DMS153 (cell line): ENCODE data around the gene BACE1.

Source experiments
- DNase-seq: peaks from one replicate; lab custom pipeline; 2025; lab: John Stamatoyannopoulos, UW

Gene BACE1

DNA sequence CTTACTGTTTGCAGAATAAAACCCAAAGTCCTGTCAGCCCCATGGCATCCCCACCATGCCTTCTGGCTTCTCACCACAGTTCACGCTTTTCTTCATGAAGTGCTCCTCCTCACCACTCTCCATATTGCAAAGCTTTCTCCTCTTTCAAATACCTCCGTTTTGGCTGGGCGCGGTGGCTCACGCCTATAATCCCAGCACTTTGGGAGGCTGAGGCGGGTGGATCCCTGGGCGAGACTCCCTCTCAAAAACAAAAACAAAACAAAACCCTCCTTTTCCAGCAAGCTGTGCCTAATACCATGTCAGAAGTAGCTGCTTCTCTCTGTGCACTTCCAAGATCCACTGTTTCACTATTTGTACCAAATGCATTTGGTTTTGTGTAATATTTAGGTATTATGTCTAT, 6.7 kb downstream of the BACE1 start:
- DNase-seq, result no peak

GRCh38 chr11:117305145-117305544, 10.9 kb downstream of the BACE1 start:
- DNase-seq, result no peak

DNA sequence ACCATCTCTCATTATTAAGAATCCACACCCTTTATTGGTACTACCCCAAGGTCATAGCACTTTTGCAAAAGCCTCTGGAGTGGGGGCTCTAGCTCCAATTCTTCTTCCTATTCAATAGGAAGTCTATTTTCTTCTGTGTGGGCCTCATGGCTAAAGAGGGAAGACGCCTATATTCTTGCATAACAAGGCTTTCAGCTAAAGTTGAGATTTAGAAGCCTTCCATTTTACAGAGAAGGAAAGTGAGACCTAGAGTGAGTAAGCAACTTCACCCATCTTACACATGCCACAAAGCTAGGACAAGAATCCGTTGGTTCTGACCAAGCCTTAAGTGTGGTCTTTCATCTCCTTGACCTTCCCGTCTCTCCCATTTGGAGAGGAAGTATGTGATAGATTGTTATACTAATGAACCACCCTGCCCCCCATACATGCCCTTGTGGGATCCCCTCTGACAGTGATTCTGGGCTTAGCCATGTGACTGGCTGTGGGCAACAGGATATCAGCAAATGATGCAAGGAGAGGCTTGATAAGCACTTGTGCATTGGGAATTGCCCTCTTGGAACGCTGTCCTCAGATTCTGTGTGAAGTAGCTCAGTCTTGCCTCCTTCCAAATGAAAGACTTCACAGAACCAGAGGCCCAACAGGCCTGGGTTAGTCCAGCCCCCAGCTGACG, 12.3 kb downstream of the BACE1 start:
- no peak for DNase-seq

- peak; percentile 72 for DNase-seq
Measured at GRCh38 chr11:117303101-117303500, 13.0 kb downstream of the BACE1 start.

DNA sequence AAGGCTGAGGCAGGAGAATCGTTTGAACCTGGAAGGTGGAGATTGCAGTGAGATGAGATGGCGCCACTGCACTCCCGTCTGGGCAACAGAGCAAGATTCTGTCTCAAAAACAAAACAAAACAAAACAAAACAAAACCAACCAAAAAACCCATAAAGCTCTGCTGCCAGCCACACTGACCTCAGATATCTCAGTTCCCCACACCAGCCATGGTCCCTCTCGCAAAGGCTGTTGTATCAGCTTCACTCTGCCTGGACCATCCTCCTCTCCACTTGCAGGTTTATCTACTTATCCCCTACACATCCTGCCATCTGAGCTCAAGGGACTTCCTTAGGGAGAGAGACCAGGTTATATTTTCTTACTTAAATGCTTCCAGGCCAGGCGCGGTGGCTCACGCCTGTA, 13.8 kb downstream of the BACE1 start:
- DNase-seq, result no peak

DNA sequence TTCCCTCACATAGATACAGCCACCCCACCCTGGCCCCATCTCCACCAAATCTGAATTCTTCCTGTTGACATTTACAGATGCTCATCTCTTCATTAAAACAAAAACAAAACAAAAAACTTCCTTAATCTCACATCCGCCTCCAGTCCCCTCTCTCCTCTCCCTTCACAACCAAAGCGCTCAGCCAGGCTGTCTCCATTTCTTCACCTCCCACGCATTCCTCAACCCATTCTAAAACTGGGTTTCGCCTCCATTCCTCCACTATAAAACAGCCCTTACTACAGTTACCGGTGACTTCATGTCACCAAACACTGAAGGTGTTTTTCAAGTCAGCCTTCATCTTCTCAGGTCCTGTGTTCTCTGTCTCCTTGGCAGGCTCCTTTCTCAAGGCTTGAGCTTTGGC, 15.3 kb downstream of the BACE1 start:
- no peak for DNase-seq

- no peak for DNase-seq
Measured at GRCh38 chr11:117300283-117300663, 15.8 kb downstream of the BACE1 start.

DNA sequence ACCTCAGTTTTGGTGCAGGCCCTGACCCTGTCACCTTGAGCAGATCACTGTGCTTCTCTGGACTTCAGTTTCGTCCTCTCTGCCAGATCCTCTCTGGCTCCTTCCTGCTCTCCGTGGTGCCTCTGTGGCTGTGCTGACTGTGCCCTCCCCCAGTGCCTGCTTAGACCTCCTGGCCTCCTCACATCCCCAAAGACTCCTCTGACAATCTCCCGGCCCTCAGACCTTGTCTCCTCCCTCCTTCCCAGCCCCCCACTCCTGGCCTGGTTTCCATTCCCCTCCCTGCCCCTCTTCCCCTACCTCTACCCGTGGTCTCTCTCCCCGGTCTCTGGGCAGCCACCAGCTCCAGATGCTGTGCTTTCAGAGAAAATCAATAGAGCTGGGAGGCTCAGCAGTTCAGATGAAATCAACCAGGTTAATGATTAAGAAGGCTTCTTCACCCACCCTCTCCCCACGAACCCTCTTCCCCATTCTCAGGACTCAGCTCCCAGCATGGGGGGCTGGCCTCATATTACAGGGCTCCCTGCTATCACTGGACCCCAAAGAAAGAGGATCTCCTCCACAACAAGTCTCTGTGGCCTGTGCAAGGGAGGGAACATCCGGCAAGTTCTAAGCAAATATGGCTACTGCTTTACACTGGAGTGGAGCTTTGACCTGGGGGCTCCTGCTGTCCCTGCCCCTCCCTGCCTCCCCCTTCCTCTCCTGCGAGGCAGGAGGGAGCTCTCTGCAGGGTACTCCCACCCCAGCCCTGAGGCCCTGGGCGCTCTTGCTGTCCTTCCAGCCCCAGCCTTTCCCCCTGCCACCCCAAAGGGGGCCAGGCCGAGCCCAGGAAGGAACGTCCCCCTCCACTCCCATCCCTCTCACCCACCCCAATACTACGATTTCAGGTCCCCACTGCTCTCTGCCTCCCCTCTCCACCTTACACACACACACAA, 16.4 kb downstream of the BACE1 start:
- DNase-seq, result no peak

GRCh38 chr11:117298195-117298594, 17.9 kb downstream of the BACE1 start:
- no peak for DNase-seq

GRCh38 chr11:117296881-117297280, 19.2 kb downstream of the BACE1 start:
- no peak for DNase-seq

GRCh38 chr11:117295438-117296137, 20.5 kb downstream of the BACE1 start:
- DNase-seq, result no peak

GRCh38 chr11:117292616-117293015, 23.4 kb downstream of the BACE1 start:
- no peak for DNase-seq

GRCh38 chr11:117290809-117291396, 25.2 kb downstream of the BACE1 start, which contains the start of gene BACE1-AS:
Gene BACE1-AS, plus strand, starts transcription at chr11:117291346.
- DNase-seq, result no peak

- DNase-seq, result no peak
Measured at GRCh38 chr11:117289795-117290194, 26.3 kb downstream of the BACE1 start.

GRCh38 chr11:117287668-117288067, 28.4 kb downstream of the BACE1 start:
- DNase-seq, result no peak

GRCh38 chr11:117286588-117286987, 29.5 kb downstream of the BACE1 start:
- no peak for DNase-seq

GRCh38 chr11:117284053-117284452, 32.0 kb downstream of the BACE1 start:
- no peak for DNase-seq

- no peak for DNase-seq
Measured at GRCh38 chr11:117282956-117283355, 33.1 kb downstream of the BACE1 start.

GRCh38 chr11:117281869-117282268, 34.2 kb downstream of the BACE1 start:
- no peak for DNase-seq

DNA sequence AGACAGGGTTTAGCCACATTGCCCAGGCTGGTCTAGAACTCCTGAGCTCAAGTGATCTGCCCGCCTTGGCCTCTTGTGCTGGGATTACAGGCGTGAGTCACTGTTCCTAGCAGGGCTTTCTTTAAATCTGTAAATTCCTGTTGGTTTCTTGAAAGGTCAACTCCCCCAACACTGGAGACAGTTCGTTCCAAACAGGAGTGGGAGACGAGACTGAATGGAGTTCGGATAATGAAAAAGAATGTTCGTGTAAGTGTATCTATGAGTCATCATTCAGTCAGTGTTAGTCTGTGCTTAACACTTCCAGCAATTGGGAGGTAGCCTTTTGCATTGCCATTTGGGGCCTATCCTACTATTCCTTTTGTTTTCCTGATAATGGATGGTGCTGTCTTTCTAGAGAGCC, 34.9 kb downstream of the BACE1 start:
- DNase-seq, result no peak

DNA sequence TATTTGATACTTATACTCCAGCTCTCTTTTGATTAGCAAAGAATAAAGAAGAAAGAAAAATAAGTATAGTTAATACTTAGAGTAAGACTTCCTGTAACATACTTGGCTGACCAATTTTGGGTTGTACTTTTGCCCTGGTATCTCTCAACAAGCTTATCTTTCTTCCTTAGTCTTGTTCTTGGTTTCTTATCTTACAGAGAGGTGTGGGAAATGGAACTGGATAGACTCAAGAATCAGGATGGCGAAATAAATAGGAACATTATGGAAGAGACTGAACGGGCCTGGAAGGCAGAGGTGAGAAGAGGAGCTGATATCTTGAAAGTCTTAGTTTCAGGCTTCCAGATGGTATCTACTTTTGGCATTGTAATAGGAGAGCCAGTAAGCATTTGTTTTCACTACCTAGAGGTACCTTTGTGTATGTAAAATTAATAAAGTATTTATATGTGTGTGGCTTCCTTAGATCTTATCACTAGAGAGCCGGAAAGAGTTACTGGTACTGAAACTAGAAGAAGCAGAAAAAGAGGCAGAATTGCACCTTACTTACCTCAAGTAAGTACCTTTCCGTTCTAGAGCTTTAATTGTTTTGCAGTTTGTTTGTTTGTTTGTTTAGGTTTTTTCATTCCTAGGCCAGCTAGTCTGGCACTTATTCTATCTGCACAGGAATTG, 36.2 kb downstream of the BACE1 start:
- DNase-seq, result no peak

DNA sequence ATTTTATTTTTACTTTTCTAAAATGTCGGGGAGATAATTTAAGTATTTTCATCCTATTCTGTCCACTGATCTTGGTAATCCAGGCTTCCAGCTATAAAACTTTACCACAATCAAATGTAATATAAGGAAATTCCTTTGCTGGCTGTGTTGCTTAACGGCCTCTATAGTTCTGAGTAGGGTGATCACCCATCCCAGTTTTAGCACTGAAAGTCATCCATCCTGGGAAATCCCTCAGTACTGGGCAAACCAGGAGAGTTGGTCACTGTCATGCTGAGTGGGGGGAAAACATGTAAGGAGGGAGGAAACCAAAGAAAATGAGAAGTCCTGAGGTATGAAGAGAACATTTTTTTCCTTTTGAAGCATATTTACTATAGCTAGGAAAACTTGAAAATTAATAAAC, 37.7 kb downstream of the BACE1 start:
- no peak for DNase-seq
